Stimulated activated naive CD8-positive, alpha-beta T cell treated with anti-CD3 and anti-CD28 coated beads, Interleukin-15, amount 100 ng/mL, for 72 hours (primary cell): ENCODE results near the gene MAD1L1.

Experiments used
- ATAC-seq: fragments of 150-1000 bp; cut with Tn5 transposase; 2 replicates; pipeline ENCODE4 v1.10.0; 2021; ENCODE audit warnings: mild to moderate bottlenecking, moderate library complexity
- DNase-seq, 2 donors: peaks; one replicate each; pipeline ENCODE4 v3.0.0; 2021 to 2022
- H3K27ac Mint-ChIP-seq, 2 donors: one replicate each; pipeline ENCODE4 v1.8.0; 2022; ENCODE audit warnings: mild to moderate bottlenecking in 2 of 2, mixed read lengths in 2 of 2, moderate library complexity in 2 of 2
- H3K27me3 Mint-ChIP-seq: one replicate; pipeline ENCODE4 v1.8.0; 2022; ENCODE audit warnings: mixed read lengths
- H3K4me1 Mint-ChIP-seq: one replicate; pipeline ENCODE4 v1.8.0; 2022; ENCODE audit warnings: mild to moderate bottlenecking, mixed read lengths
- H3K4me3 Mint-ChIP-seq, 2 donors: one replicate each; pipeline ENCODE4 v1.8.0; 2022; ENCODE audit warnings: mild to moderate bottlenecking in 2 of 2, mixed read lengths in 2 of 2, moderate library complexity in 1 of 2
- H3K9me3 Mint-ChIP-seq, 2 donors: one replicate each; pipeline ENCODE4 v1.8.0; 2022; ENCODE audit warnings: mixed read lengths in 2 of 2

The MAD1L1 gene

DNA sequence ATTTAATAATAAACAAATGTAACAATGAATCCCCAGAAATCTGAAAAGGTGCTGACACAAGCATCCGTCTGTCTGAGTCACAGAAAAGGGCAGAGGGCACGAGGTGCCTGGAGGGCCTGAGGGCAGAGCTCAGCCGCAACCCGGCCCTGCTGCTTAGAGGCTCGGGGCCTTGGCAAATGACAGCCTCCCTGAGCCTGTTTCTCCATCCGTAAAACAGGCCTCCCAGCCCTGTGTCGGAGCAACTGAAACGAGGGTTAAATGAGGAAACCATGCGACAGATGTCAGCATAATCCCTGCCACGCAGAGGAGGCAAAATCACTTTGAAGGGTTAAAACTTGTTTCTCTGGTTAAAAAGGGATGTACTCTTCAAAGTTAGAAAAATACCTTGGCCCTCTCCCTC lies 34.2 kb upstream of the MAD1L1 start:
- no peak overlapping the region for H3K27ac Mint-ChIP-seq
- ATAC-seq, result no peak
- H3K27me3 Mint-ChIP-seq, result no peaks in the 10 kb centered on the region
- H3K9me3 Mint-ChIP-seq, result no peaks in the 10 kb centered on the region
- peaks cover 8% of the 10 kb centered on the region for H3K4me1 Mint-ChIP-seq
- no peak overlapping the region for H3K4me3 Mint-ChIP-seq
- no peak for DNase-seq

DNA sequence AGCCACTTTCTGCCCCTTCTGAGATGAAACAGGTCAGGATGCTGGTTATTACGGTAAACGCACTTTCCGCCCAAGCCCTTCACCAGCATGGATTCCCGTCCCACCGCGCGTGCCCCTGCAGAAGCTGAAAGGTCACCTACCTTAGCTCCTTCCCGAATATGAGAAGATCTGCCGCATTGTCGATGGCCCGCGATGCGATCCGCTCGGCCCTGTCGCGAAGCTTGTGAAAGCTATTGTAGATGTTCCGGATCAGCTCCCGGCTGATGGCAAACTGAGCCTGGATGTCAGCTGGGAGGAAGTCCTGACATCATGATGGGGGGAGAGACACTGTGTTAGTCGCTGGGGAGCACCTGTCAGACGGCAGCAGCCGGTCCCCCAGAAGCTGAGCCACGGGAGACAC lies 31.4 kb upstream of the MAD1L1 start:
- H3K27ac Mint-ChIP-seq, result peak overlapping the region in 1 of 2 donors; percentile 3
- no peaks in the 10 kb centered on the region for H3K9me3 Mint-ChIP-seq
- ATAC-seq (no peak), DNase-seq (no peak)
- H3K27me3 Mint-ChIP-seq, result no peaks in the 10 kb centered on the region
- H3K4me3 Mint-ChIP-seq, result no peak overlapping the region
- H3K4me1 Mint-ChIP-seq, result peaks cover 29% of the 10 kb centered on the region

DNA sequence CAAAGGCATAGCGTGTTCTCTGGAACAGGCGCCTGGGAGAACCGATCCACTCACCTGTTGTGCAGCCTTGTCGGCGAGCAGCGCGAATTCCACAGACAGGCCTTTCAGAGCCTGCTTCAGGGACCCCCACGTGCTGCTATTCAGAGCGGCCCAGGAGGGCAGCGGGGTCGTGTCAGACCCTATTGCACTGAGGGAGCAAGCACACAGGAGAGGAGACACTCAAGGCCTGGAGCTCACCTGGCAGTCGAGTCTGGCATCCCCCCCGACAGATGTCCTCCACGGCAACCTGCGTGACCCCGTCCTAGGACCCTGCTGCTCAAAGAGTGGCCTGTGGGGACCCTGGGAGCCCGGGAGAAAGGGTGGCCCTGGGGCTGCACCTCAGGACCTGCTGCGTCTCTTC lies 30.4 kb upstream of the MAD1L1 start:
- Mint-ChIP-seq H3K27me3 (no peaks in the 10 kb centered on the region), H3K9me3 (no peaks in the 10 kb centered on the region)

DNA sequence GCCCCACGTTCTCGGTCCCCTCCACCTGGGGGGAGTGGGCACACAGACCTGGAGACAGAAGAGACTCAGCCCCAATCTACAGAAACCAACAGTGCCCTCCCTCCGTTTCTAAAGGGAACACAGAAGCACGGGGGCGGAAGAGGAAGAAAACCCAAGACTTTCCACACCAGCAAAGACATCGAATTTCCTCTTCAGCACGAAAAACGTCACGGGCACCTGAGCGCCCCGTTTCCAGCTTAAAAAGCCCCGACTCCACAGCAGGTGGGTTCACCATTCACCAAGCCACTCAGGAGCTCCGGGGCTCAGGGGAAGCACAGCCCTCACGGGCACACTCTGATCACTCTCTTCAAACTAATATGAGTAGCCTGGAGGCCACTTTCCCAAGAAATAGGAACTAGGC lies 28.9 kb upstream of the MAD1L1 start:
- Mint-ChIP-seq H3K4me3 (peak overlapping the region; percentile 66 to 67), H3K27me3 (no peaks in the 10 kb centered on the region), H3K4me1 (peaks cover 32% of the 10 kb centered on the region), H3K9me3 (no peaks in the 10 kb centered on the region), H3K27ac (peak overlapping the region; percentile 78 to 98)
- DNase-seq (no peak), ATAC-seq (peak; percentile 40)

More for the DNA sequence above, 30.4 kb upstream of the MAD1L1 start:
- Mint-ChIP-seq H3K27ac (no peak overlapping the region), H3K4me3 (no peak overlapping the region), H3K4me1 (peaks cover 32% of the 10 kb centered on the region)
- DNase-seq (no peak), ATAC-seq (no peak)

GRCh38 chr7:2260820-2261219 lies 28.1 kb upstream of the MAD1L1 start:
- Mint-ChIP-seq H3K27ac (no peak overlapping the region), H3K9me3 (no peaks in the 10 kb centered on the region), H3K4me3 (peak overlapping the region in 1 of 2 donors; percentile 44), H3K4me1 (peaks cover 32% of the 10 kb centered on the region), H3K27me3 (no peaks in the 10 kb centered on the region)
- DNase-seq (no peak), ATAC-seq (no peak)

DNA sequence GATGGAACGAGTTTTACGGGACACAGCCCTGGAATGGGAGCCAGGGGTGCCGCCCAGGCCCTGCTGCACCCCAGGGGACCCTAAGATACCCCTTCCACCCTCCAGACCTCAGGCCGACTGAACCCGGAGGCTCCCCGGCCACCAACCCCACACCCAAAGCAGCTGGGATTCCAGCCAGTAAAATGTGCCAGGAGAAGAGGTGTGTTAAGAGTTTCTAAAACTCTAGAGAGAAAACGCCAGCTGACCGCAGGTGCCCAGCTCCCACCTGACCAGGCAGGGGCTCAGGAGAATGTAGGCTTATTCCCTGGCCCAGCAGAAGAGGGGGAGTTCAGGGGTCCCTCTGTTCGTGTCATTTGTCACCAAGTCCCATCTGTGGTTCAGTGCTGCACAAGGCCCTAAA lies 26.7 kb upstream of the MAD1L1 start:
- peak overlapping the region; percentile 79 to 80 for H3K27ac Mint-ChIP-seq
- no peaks in the 10 kb centered on the region for H3K27me3 Mint-ChIP-seq
- peaks cover 42% of the 10 kb centered on the region for H3K4me1 Mint-ChIP-seq
- no peak for ATAC-seq
- H3K4me3 Mint-ChIP-seq, result no peak overlapping the region
- DNase-seq, result no peak
- H3K9me3 Mint-ChIP-seq, result no peaks in the 10 kb centered on the region

- Mint-ChIP-seq H3K4me3 (no peak overlapping the region), H3K4me1 (peaks cover 45% of the 10 kb centered on the region), H3K27ac (no peak overlapping the region), H3K9me3 (no peaks in the 10 kb centered on the region), H3K27me3 (no peaks in the 10 kb centered on the region)
- no peak for DNase-seq
- ATAC-seq, result no peak
Measured at GRCh38 chr7:2258661-2259365, 26.1 kb upstream of the MAD1L1 start.

- Mint-ChIP-seq H3K27ac (no peak overlapping the region), H3K4me1 (peaks cover 53% of the 10 kb centered on the region), H3K9me3 (no peaks in the 10 kb centered on the region), H3K27me3 (no peaks in the 10 kb centered on the region), H3K4me3 (no peak overlapping the region)
- DNase-seq (no peak), ATAC-seq (no peak)
Measured at GRCh38 chr7:2257651-2258050, 24.9 kb upstream of the MAD1L1 start.

GRCh38 chr7:2257046-2257551 lies 24.4 kb upstream of the MAD1L1 start:
- H3K27ac Mint-ChIP-seq, result no peak overlapping the region
- peaks cover 53% of the 10 kb centered on the region for H3K4me1 Mint-ChIP-seq
- no peaks in the 10 kb centered on the region for H3K27me3 Mint-ChIP-seq

DNA sequence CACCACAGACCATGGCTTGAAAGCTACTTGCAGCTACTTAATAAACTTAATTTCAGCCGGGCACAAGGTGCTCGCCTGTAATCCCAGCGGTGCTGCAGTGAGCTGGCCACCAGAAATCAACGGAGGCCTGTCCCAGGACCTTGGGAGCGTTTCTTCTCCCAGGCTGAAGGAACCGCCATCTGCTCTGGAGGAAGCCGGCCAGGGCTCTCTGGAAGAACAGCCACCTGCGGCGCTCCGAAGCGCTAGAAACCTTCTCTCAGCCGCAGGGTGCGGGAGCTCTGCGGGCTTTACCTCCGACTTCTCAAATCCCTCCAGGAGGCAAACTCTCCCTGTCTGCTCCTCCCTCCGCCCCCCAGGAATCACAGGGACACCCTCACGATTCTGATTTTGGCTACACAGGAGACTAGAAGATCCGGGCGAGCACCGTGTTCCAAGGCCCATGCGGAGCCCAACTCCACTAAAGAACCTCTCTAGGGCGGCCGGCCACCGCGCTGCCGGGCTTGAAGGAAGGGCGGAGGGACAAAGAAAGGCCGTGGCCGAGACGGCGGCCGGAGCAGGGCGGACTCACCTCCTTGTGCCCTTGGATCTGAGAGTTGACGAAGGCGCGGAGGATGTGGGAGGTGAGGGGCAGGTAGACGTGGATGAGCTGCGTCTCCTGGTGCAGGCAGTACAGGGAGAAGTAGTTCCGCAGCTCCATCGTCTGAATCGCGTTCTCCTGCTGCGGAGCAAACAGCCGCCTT lies 23.7 kb upstream of the MAD1L1 start:
- Mint-ChIP-seq H3K4me3 (no peak overlapping the region), H3K9me3 (no peaks in the 10 kb centered on the region), H3K27me3 (no peaks in the 10 kb centered on the region), H3K4me1 (peaks cover 48% of the 10 kb centered on the region), H3K27ac (no peak overlapping the region)
- DNase-seq (no peak), ATAC-seq (no peak)

More at GRCh38 chr7:2257046-2257551, 24.4 kb upstream of the MAD1L1 start:
- DNase-seq (no peak), ATAC-seq (peak; percentile 17)
- Mint-ChIP-seq H3K4me3 (no peak overlapping the region), H3K9me3 (no peaks in the 10 kb centered on the region)

DNA sequence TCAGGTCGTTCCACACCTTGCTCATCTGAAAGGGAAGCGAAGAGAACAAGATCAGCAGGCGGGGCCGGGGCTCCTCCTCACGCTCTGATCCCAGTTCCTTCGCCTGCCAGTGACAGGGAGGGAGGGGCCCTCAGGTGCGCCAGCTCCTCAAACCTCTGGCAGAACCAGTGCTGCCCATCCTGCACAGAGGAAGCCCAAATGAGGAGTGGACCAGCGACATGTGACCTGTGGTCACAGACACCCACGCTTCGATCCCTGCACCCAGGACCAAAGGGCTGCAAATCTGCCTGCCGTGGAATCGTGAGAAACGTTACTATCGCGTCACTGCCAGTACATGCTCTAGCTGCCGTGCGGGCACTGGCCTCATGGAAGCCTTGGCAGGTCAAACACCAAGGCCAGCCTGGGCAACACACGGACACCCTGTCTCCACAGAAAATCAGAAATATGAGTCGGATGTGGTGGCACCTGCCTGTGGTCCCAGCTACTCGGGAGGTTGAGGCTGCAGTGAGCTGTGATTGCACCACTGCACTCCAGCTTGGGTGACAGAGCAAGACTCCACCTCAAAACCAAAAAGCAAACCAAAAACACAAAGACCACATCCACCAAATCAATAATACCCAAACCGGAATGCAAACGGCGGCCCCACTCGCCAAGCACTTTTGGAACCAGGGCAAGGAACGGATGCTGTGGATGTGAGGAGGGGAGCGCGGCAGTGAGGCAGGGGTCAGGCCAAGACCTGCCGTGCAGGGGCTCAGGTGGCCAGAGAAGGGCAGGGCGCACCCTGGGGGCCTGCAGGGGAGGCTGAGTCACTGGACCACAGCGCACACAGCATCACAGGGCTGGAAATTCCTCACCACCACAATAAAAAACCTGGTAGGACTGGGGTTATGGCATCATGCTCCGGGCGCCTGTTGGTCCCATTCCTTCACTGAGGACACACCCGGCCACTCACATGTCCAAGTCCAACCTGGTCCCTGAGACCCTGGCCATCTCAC lies 22.7 kb upstream of the MAD1L1 start:
- Mint-ChIP-seq H3K9me3 (no peaks in the 10 kb centered on the region), H3K27me3 (no peaks in the 10 kb centered on the region), H3K4me3 (peak overlapping the region in 1 of 2 donors; percentile 2), H3K4me1 (peaks cover 38% of the 10 kb centered on the region), H3K27ac (peak overlapping the region in 1 of 2 donors; percentile 27)
- no peak for DNase-seq
- no peak for ATAC-seq

GRCh38 chr7:2254429-2255144 lies 21.8 kb upstream of the MAD1L1 start:
- no peak overlapping the region for H3K4me3 Mint-ChIP-seq
- H3K27me3 Mint-ChIP-seq, result no peaks in the 10 kb centered on the region
- ATAC-seq (no peak), DNase-seq (no peak)
- no peak overlapping the region for H3K27ac Mint-ChIP-seq
- peaks cover 41% of the 10 kb centered on the region for H3K4me1 Mint-ChIP-seq
- no peaks in the 10 kb centered on the region for H3K9me3 Mint-ChIP-seq

- peak overlapping the region in 1 of 2 donors; percentile 83 for H3K27ac Mint-ChIP-seq
- H3K4me3 Mint-ChIP-seq, result no peak overlapping the region
- no peak for ATAC-seq
- no peaks in the 10 kb centered on the region for H3K9me3 Mint-ChIP-seq
- no peaks in the 10 kb centered on the region for H3K27me3 Mint-ChIP-seq
- peaks cover 43% of the 10 kb centered on the region for H3K4me1 Mint-ChIP-seq
- no peak for DNase-seq
Measured at GRCh38 chr7:2253525-2254244, 20.9 kb upstream of the MAD1L1 start.

- Mint-ChIP-seq H3K4me3 (no peak overlapping the region), H3K9me3 (no peaks in the 10 kb centered on the region), H3K27me3 (no peaks in the 10 kb centered on the region), H3K4me1 (peaks cover 50% of the 10 kb centered on the region), H3K27ac (peak overlapping the region; percentile 48 to 74)
- no peak for ATAC-seq
- DNase-seq, result no peak
Measured at GRCh38 chr7:2253021-2253420, 20.3 kb upstream of the MAD1L1 start.
